ENCODE results near the gene ZBTB44.
"Not testable (repeated sequence)": the region's sequence is repeated elsewhere in the genome, so short reads cannot be mapped to it uniquely, and the experiment has no call there.

Gene ZBTB44

DNA sequence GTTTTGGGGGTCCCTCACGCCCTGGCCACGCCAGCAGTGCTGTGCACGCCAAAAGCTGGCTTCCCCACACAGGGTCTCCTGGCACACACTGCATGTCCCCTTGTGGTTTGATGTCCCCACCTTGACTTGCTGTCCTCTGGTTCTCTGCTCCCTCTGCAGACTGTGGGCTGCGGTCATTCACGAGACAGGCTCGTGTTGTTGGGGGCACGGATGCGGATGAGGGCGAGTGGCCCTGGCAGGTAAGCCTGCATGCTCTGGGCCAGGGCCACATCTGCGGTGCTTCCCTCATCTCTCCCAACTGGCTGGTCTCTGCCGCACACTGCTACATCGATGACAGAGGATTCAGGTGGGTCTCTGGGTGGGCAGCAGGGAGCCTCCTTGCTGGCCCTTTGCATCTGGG lies 114.9 kb downstream of the ZBTB44 start:
- no peak for DNase-seq (ENCODE audit: low read depth in 1 of 2, low spot score in 1 of 2)

DNA sequence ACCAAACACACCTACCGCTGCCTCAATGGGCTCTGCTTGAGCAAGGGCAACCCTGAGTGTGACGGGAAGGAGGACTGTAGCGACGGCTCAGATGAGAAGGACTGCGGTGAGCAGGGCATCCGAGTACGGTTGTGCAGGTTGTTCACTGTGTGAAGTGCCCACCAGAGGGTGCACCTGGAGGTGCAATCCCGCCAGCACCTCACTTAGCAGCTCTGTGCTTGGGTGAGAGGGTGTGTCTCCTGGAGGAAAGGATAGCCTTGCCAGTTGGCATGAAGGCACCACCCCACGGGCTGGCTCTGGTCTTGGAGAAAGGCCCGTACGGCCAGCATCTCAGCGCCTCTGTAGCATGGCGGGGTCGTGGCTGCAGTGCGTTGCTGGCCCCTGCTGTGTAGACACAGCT lies 115.8 kb downstream of the ZBTB44 start:
- DNase-seq (ENCODE audit: low read depth in 1 of 2, low spot score in 1 of 2): no peak

DNA sequence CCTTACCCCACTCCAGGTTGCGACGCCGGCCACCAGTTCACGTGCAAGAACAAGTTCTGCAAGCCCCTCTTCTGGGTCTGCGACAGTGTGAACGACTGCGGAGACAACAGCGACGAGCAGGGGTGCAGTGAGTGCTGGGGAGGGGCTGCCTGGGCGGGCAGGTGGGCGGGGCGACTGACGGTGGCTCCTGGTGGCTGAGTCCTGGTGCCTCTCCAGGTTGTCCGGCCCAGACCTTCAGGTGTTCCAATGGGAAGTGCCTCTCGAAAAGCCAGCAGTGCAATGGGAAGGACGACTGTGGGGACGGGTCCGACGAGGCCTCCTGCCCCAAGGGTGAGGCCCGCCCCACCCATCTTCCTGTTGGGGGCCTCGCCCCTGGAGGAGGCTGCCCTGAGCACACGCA lies 116.4 kb downstream of the ZBTB44 start:
- no peak for DNase-seq (ENCODE audit: low read depth in 1 of 2, low spot score in 1 of 2)

DNA sequence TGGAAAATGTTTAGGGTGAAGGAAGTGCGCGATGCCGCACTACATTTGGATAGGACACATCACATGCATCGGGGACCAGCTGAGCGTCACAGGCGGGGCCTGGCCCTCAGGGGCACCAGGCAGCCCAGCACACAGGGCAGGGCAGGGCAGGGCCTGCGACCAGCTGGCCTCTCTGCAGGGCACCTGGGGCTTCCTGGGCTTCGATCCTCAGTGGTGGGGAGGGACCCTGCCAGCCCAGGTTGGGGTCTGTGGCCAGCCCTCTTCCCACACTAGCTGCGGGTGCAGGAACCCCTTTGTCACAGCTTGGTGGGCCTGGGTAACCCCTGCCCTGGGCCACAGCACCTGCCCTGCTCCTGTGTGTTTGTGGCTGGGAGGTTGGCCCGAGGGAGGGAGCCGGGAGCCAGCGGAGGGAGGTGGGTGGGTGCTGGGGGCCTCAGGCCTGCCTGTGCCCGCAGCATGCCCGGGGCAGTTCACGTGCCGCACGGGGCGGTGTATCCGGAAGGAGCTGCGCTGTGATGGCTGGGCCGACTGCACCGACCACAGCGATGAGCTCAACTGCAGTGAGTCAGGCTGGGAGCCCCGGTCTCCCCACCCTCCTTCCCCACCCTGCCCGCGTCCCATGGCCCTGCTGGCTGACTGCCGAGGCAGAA lies 117.2 kb downstream of the ZBTB44 start:
- DNase-seq (ENCODE audit: low read depth in 1 of 2, low spot score in 1 of 2): no peak

DNA sequence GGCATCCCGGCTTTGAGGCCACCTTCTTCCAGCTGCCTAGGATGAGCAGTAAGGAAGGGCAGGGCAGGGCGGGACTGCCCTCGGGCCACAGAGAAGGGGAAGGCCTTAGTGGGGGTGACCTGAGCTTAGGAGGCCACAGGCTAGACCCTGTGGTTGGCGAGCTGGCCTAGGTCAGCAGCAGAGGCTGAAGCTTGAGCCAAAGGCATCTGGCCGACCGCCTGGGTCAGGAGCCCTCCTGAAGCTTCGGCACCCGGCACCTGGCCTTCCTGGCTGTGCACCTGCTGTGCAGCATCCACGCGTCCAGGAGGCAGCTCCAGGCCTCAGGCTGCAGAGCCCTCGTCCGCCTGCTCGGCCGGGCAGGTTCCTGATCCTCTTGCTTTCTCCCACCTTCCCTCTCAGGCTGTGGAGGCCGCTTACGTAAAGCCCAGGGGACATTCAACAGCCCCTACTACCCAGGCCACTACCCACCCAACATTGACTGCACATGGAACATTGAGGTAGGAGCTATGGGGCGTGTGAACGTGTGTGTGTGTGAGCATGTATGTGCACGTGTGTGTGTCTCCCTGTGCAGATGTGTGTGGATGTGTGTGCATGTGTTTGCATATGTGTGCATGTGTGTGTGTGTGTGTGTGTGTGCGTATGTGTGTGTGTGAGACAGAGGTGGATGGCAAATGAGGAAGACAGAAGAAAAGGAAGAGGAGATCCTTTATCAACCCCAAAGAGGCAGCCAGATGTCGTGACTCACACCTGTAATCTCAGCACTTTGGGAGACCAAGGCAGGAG lies 120.3 kb downstream of the ZBTB44 start:
- no peak for DNase-seq (ENCODE audit: low read depth in 1 of 2, low spot score in 1 of 2)

DNA sequence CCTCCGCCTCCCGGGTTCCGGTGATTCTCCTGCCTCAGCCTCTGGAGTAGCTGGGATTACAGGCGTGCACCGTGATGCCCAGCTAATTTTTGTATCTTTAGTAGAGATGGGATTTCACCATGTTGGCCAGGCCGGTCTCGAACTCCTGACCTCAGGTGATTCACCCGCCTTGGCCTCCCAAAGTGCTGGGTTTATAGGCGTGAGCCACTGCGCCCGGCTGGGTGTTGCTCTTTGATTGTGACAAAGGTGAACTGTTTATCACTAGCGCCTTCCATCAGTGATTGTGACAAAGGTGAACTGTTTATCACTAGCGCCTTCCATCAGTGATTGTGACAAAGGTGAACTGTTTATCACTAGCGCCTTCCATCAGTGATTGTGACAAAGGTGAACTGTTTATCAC lies 121.2 kb downstream of the ZBTB44 start:
- not testable (repeated sequence) for DNase-seq (ENCODE audit: low read depth in 1 of 2, low spot score in 1 of 2)

DNA sequence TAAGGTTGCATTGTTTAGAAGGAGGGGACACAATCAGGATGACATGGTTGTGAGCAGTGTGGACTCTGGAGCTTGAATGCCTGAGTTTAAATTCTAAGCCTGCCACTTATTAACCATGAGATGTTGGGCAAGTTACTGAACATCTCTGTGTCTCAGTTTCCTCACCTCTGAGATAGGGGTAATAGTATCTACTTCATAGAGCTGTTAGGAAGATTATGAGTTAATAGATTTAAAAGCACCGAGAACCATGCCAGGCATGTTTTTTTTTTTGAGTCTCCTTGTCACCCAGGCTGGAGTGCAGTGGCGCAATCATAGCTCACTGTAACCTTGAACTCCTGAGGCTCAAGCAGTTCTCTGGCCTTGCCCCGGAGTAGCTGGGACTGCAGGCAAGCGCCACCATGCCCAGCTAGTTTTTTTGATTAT lies 121.9 kb downstream of the ZBTB44 start:
- DNase-seq (ENCODE audit: low read depth in 1 of 2, low spot score in 1 of 2): no peak

DNA sequence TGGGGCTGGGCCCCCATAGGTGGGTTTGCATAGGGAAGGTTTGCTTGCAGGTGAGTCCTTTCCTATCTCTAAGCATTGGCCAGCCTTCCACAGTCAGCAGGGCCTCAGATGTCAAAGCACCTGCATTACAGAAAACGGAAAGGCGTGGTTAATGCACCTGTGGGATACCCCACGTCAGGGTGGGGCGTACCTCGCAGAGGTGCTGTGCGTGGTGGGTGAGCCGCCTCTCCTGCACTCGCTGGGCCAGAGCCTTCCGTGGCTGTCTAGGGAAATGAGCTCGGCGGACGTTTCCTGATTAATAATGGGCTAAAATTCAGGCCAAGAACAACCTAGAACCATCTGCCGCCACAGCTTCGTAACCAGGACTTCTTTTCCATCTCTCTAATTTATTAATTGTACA lies 122.8 kb downstream of the ZBTB44 start:
- no peak for DNase-seq (ENCODE audit: low read depth in 1 of 2, low spot score in 1 of 2)

DNA sequence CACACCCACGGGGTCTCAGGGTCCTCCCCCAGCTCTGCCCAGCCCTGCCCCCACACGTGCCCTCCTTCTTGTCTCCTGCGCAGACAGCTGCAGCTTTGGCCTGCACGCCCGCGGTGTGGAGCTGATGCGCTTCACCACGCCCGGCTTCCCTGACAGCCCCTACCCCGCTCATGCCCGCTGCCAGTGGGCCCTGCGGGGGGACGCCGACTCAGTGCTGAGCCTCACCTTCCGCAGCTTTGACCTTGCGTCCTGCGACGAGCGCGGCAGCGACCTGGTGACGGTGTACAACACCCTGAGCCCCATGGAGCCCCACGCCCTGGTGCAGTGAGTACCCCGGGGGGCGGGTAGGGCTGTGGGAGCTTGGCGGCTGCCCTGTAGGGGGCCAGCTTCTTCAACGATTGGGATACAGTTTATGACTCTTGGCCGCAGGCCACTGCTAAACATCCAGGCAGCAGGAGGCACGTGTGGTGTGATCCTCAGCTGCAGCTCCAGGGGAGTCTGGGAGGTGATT lies 124.3 kb downstream of the ZBTB44 start:
- DNase-seq (ENCODE audit: low read depth in 1 of 2, low spot score in 1 of 2): no peak

DNA sequence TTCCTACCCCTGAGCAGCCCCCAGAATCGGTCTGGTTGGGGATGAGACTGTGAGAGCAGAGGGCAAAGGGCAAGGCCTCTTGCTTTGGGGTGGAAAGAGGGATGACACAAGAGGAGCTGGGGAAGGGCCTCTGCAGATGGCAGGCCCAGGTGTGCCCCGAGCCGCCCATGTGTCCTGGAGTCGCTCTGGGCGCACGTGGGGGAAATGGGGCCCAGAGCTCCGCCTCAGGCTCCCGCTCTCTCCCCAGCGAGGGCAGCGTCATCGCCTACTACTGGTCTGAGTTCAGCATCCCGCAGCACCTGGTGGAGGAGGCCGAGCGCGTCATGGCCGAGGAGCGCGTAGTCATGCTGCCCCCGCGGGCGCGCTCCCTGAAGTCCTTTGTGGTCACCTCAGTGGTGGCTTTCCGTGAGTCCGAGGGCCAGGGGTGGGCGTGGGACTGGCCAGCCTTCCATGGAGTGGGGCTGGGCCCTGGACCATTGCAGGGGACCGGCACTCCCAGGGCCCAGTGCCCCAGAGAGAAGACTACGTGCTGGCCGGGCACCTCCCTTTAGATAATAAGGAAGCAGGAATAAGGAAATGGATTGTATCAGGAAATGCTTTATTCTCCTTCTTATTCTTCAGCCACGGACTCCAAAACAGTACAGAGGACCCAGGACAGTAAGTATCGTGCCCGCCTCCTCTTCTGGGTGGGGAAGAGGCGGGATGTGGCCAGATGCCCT lies 125.1 kb downstream of the ZBTB44 start:
- no peak for DNase-seq (ENCODE audit: low read depth in 1 of 2, low spot score in 1 of 2)

DNA sequence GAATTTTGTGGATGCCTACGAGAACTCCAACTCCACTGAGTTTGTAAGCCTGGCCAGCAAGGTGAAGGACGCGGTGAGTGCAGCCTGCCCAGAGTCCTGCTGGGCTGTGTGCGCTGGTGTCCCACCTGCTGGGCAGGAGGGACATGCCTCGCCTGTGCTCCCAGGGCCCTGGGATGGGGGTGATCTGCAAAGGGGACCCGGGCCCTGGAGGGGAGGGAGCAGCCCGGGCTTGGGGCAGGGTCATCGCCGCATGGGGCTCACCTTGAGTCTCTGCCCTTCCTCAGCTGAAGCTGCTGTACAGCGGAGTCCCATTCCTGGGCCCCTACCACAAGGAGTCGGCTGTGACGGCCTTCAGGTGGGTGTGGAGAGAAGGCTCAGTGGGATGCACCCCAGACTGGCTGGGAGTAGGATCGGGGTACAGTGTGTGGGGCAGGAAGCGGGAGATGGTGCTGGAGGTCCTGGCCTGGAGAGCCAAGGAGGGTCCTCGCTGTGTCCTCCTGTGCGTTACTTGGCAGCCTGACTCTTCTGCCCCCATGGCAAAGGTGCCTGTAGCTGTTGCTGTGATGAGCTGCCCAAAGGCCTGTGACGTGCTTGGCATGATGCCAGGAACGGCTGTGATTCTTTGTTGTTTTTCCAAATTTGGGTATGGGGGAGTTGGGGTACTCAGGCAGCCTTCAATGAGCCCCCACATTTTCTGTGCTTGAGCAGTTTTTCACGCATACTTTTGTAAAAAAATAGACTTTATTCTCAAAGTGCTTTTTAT lies 126.0 kb downstream of the ZBTB44 start:
- no peak for DNase-seq (ENCODE audit: low read depth in 1 of 2, low spot score in 1 of 2)

DNA sequence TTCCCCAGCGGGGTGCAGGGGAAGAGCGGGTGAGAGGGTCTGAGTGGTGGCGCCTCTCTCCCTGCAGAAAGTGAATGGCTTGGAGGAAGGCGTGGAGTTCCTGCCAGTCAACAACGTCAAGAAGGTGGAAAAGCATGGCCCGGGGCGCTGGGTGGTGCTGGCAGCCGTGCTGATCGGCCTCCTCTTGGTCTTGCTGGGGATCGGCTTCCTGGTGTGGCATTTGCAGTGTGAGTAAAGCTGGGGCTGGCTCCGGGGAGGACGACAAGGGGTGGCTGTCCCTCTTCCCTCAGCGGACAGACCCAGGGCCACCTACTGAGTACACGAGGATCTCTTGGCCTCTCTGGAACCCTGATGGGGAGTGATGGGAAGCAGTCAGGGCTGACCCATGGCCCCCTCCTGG lies 126.7 kb downstream of the ZBTB44 start:
- DNase-seq (ENCODE audit: low read depth in 1 of 2, low spot score in 1 of 2): no peak

DNA sequence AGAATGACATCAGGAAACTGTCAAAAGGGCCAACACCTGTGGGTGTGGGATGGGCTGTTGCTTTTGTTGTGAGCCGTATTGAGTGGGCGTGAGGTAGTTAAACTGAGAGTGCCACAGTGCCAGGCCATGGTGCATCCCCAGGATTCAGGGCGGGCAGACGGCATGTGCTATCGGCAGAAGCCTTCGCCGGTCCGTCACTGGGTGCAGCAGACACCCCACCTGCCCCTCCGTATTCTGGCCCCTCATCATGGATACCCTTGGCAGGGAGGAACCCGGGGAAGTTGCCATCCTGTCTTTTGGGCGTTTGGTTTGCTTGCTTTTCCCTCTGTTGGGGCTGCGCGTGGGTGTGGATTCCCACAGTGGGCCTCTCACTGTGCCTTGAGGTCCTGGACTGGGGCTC lies 127.6 kb downstream of the ZBTB44 start:
- DNase-seq (ENCODE audit: low read depth in 1 of 2, low spot score in 1 of 2): no peak

DNA sequence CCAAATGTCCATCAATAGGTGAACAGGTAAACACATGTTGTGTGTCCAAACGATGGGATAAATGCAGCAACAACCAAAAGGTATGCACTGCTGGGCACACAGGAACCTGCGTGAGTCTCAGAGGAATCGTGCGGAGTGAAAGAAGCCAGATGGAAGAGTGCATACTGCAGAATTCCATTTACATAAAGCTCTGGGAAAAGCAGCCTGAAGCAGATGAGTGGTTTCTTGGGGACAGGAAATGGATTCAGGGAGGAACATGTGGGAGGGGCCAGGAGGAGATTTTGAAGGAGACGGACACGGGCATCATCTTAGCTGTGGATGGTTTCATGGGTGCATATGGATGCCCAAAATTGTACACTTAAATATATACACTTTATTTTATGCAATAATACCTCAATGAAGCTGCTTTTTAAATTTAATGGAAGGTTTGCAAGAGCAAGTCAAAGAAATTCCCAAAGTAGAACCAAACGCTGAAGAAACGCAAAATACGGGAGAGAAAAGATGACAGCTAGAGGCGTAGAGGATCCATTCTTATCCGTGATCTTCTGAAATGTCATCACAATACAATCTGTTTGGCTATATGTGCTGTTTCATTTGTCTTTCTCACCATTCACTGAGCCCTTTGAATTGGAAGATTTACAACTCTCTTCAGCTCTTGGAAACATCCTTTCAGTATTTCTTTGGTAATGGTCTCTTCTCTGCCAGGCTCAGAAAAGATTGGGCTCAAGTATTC lies 130.7 kb downstream of the ZBTB44 start:
- no peak for DNase-seq (ENCODE audit: low read depth in 1 of 2, low spot score in 1 of 2)

DNA sequence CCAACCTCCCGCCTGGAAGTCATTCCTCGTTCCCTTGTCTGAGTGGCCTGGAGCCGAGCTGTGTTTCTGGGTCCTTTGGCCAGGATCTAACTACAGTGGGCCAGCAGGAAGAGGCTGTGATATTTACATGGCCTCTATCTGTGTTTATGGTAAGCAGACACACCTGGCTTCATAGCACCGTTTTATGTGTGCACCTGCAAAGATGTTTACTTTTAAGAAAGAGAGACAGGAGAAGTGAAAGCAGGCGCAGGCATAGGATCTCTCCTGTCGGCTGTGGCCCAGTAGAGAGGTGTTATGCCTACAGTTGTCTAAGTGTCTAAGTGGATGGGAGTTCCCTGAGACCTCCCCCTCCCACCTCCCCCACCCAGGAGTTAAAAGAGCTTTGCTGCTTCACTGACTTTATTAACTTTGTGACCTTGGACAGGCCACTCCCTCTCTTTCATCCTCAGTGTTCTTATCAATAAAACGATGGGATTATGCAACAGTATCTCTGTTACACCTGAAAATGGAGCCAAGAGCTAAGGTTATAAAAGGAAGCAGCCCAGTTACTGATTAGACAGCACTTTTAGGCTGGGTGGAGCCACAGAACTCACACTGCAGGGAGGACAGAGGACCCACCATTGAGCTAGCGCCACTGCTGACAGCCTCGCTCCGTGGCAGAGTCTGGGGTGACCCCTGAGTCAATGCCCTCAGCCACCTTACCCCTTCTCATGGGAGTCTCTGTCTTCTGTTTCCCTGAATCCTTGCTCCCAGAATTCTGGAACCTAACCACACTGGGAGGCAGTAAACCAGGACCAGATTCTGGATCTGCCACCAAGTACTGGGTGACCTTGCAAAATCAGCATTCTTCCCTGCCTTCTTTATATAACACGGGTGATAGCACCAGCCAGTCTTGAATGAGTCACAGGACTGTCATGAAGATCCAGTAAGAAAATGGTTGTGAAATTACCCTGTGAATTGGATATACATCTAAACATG lies 133.1 kb downstream of the ZBTB44 start:
- DNase-seq (ENCODE audit: low read depth in 1 of 2, low spot score in 1 of 2): no peak

DNA sequence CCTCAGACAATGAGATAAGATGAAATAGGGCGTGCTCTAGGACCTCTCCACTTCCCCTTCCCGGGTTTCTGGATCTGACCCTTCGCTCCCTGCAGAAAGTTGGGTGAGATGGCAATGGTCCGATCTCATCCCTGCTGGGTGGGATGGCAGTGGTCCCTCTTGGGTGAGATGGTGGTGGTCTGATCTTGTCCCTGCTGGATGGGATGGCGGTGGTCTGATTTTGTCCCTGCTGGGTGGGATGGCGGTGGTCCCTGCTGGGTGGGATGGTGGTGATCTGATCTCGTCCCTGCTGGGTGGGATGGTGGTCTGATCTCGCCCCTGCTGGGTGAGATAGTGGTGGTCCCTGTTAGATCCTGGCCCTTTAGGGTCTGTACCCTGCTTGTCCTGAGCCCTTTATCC lies 133.8 kb downstream of the ZBTB44 start:
- DNase-seq (ENCODE audit: low read depth in 1 of 2, low spot score in 1 of 2): no peak

DNA sequence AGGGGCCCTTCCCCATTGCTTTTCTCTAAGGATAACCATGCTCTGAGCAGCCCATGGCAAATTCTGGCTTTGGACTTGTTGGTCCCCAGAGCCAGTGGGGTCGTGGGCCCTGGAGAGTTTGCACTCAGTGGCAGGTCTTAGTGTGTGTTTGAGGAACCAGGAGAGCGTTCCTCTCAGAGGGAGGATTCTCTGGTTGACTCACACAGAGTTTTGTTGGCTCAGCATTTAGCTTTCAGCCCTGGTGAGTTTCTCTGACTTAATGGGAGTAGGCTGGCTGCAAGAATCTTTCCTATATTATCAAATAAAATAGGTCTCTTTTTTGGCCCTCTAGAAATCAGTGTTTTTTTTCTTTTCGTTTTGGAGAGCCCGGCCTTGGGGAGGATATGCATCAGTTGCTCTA lies 134.2 kb downstream of the ZBTB44 start:
- DNase-seq (ENCODE audit: low read depth in 1 of 2, low spot score in 1 of 2): no peak

DNA sequence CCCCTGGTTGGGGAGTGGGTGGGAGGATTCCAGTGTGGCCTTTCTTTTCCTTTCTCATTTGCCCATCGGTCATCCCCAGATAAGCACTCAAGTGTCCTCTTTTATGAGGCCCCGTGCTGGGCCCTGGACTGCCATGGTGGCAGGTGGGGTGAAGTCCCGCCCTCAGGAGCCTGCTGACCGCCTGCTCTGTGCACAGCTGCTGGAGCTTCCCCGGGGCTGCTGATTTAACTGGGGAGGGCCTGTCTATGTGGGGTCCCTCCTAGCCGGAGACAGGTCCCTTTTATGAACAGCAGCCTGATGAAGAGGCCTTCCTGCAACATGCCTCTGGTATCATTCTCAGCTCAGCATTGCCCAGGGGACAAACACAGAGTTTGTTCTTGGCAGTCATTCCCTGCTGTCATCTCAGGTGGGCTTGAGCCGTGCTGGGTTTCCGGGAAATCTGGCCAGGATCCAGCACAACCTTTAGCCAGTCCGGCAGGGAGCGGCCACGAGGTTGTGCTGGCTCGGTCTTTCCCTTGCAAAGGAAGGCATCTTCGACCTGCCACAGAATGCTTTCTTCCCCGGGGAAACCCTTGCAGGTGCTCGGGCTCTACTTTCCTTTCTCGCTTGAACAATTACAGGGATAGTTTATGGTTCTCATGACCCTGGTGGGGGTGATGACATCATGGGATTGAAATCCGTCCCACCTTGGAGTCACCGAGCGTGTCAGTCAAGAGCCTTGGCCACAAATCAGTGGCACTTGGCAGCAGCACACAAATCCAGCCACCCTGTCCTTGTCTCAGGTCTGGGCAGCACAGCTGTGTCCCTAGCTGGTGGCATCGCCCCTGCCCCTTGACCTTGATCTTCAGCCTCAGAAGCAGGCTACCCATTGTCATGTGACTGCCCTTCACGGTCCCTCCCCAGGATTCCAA lies 135.1 kb downstream of the ZBTB44 start:
- DNase-seq (ENCODE audit: low read depth in 1 of 2, low spot score in 1 of 2): no peak

Measured in activated CD4-positive, alpha-beta T cell treated with anti-CD3 and anti-CD28 coated beads, Interleukin-2, amount 50 U/mL, for 24 hours (primary cell).